Prostate gland (tissue), 2 donors: ENCODE results near the gene UBB.

ENCODE experiments used
- POLR2AphosphoS5 ChIP-seq: sonication (generic); formaldehyde crosslinking; IDR thresholded peaks from one replicate; pipeline ENCODE4 v1.6.1; 2017; ENCODE audit warnings: antibody characterized with exemption
- TF ChIP-seq, protein P1 (sequence below), 4 experiments: fragments of 200-600 bp in 2 of 4; fragments of 450-650 bp in 2 of 4; sonication (generic) in 2 of 4; IDR thresholded peaks; 1 replicate in 3 of 4; 2 replicates in 1 of 4; pipeline ENCODE4 v1.5.1; 2016 to 2019; ENCODE audit warnings: antibody characterized with exemption in 4 of 4, mild to moderate bottlenecking in 2 of 4, moderate library complexity in 2 of 4

DNA sequence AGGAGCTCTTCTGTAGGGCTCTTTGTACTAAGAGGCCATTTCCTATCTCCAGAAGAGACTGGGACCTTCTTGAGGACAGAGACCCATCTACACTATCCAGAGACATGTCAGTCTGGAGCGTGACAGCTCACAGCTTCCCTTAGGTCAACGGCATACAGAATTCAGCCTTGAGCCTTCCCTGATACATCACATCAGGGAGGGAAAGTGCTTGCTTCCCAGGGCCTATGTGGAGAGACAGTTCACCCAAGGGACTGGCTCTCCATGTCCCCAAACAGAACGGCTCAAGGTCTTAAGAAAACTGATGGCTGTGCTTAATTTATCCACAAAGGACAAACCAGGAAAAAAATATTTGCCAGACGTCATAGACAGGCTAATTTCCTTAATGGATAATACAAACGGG, 35.3 kb upstream of the UBB start:
- TF ChIP-seq, protein P1, sequence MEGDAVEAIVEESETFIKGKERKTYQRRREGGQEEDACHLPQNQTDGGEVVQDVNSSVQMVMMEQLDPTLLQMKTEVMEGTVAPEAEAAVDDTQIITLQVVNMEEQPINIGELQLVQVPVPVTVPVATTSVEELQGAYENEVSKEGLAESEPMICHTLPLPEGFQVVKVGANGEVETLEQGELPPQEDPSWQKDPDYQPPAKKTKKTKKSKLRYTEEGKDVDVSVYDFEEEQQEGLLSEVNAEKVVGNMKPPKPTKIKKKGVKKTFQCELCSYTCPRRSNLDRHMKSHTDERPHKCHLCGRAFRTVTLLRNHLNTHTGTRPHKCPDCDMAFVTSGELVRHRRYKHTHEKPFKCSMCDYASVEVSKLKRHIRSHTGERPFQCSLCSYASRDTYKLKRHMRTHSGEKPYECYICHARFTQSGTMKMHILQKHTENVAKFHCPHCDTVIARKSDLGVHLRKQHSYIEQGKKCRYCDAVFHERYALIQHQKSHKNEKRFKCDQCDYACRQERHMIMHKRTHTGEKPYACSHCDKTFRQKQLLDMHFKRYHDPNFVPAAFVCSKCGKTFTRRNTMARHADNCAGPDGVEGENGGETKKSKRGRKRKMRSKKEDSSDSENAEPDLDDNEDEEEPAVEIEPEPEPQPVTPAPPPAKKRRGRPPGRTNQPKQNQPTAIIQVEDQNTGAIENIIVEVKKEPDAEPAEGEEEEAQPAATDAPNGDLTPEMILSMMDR (IDR thresholded peaks at IDR 0.05) = no peak
- TF ChIP-seq POLR2AphosphoS5 = no peak
